HepG2 (cell line): ENCODE results near the gene XRCC2. TPM values are rescaled to one million over a fixed set of nuclear protein-coding genes. Genes with fewer than 3 reads are reported as not detected.
A peak's percentile ranks its signal among the peaks of the same experiment; 100 is the strongest.

ENCODE experiments used
- ARHGAP35 ChIP-seq: sonication (generic); formaldehyde crosslinking; IDR thresholded peaks from 2 replicates; pipeline ENCODE4 v1.9.0; 2022; ENCODE audit warnings: mild to moderate bottlenecking, inconsistent platforms, moderate library complexity, missing genetic modification reagents, borderline replicate concordance
- BRD4 ChIP-seq: sonication (generic); formaldehyde crosslinking; IDR thresholded peaks from 2 replicates; pipeline ENCODE4 v1.4.0; 2020; ENCODE audit warnings: missing genetic modification reagents
- CBX2 ChIP-seq, 2 experiments: fragments of 200-600 bp in 1 of 2; sonication (generic); formaldehyde crosslinking in 1 of 2; IDR thresholded peaks; 2 replicates each; pipeline versions ENCODE4 v1.7.0 to v1.8.1; 2018 to 2022; ENCODE audit warnings: low read depth in 2 of 2, low read length in 1 of 2, mild to moderate bottlenecking in 1 of 2, missing genetic modification reagents in 1 of 2
- HNF4A ChIP-seq: sonication (generic); formaldehyde crosslinking; IDR thresholded peaks from 2 replicates; pipeline ENCODE4 v1.4.0; 2020; ENCODE audit warnings: missing genetic modification reagents
- HNRNPUL1 ChIP-seq: fragments of 200-400 bp; formaldehyde crosslinking; IDR thresholded peaks from 2 replicates; pipeline ENCODE4 v1.6.1; 2017; ENCODE audit warnings: low read depth, mild to moderate bottlenecking, low read length, moderate library complexity
- IRF2 ChIP-seq: IDR thresholded peaks from 2 replicates; pipeline ENCODE4 v1.6.1; 2018; ENCODE audit warnings: missing genetic modification reagents, missing compliant biosample characterization
- KLF16 ChIP-seq, 2 experiments: sonication (generic) in 1 of 2; formaldehyde crosslinking in 1 of 2; IDR thresholded peaks; 2 replicates each; pipeline versions ENCODE4 v1.6.1 to v1.8.0; 2016 to 2023; ENCODE audit warnings: missing genetic modification reagents in 2 of 2, missing compliant biosample characterization in 1 of 2
- MIER2 ChIP-seq: IDR thresholded peaks from 2 replicates; pipeline ENCODE4 v1.6.1; 2016; ENCODE audit warnings: missing biosample characterization, missing genetic modification reagents
- NFRKB ChIP-seq: fragments of 450-650 bp; IDR thresholded peaks from 2 replicates; pipeline ENCODE4 v1.6.1; 2017
- NPAS2 ChIP-seq: sonication (generic); formaldehyde crosslinking; IDR thresholded peaks from 2 replicates; pipeline ENCODE4 v1.8.0; 2022; ENCODE audit warnings: mild to moderate bottlenecking, missing genetic modification reagents, borderline replicate concordance
- PHF5A ChIP-seq: IDR thresholded peaks from one replicate; pipeline ENCODE4 v1.6.1; 2018; ENCODE audit warnings: low read depth, missing genetic modification reagents; ENCODE audit not compliant: unreplicated experiment
- RNF2 ChIP-seq: fragments of 450-650 bp; conservative IDR thresholded peaks from 2 replicates; pipeline ENCODE4 v1.6.1; 2016; ENCODE audit warnings: low read depth
- SMARCC2 ChIP-seq: fragments of 450-650 bp; IDR thresholded peaks from 2 replicates; pipeline ENCODE4 v1.6.1; 2017; ENCODE audit warnings: antibody characterized with exemption, mild to moderate bottlenecking
- YEATS2 ChIP-seq: sonication (generic); formaldehyde crosslinking; IDR thresholded peaks from 2 replicates; pipeline ENCODE4 v1.4.0; 2020; ENCODE audit warnings: missing genetic modification reagents, borderline replicate concordance
- ZNF30 ChIP-seq: sonication (generic); formaldehyde crosslinking; IDR thresholded peaks from 2 replicates; pipeline ENCODE4 v1.5.0; 2020; ENCODE audit warnings: mild to moderate bottlenecking, missing genetic modification reagents
- ZNF484 ChIP-seq: sonication (generic); formaldehyde crosslinking; IDR thresholded peaks from 2 replicates; pipeline ENCODE4 v1.5.1; 2020; ENCODE audit warnings: mild to moderate bottlenecking, low read depth, missing genetic modification reagents, borderline replicate concordance
- ZNF605 ChIP-seq: sonication (generic); formaldehyde crosslinking; IDR thresholded peaks from 2 replicates; pipeline ENCODE4 v1.8.0; 2022; ENCODE audit warnings: mild to moderate bottlenecking, missing genetic modification reagents
- ZNF7 ChIP-seq: IDR thresholded peaks from 2 replicates; pipeline ENCODE4 v1.6.1; 2016; ENCODE audit warnings: missing biosample characterization, missing genetic modification reagents
- ZSCAN22 ChIP-seq: sonication (generic); formaldehyde crosslinking; IDR thresholded peaks from 2 replicates; pipeline ENCODE4 v1.4.0; 2020; ENCODE audit warnings: mild to moderate bottlenecking, missing genetic modification reagents
- polyA plus RNA-seq, 8 experiments: library from polyadenylated mRNA; depleted of rRNA in 3 of 8; stranded (reverse) in 7 of 8; unstranded in 1 of 8; fragments of >200 nt; fragmentation: Illumina TruSeq in 4 of 8; extraction: Trizol in 4 of 8; gene quantifications; 2 replicates each; pipeline versions ENCODE4 v1.2.1 to v1.2.3, GENCODE V29; 2011 to 2016; ENCODE audit warnings: low read depth in 4 of 8, missing spikeins in 1 of 8, mixed read lengths in 1 of 8; ENCODE audit not compliant: insufficient read depth in 1 of 8
- total RNA-seq, 5 experiments: library from RNA; depleted of rRNA; stranded (reverse); fragments of >200 nt; fragmentation: Illumina TruSeq; extraction: Trizol; gene quantifications; 2 replicates each; pipeline ENCODE4 v1.2.3, GENCODE V29; 2016; ENCODE audit warnings: low read depth in 1 of 5
- TF ChIP-seq, protein P1 (sequence below): sonication (generic); formaldehyde crosslinking; IDR thresholded peaks from 2 replicates; pipeline ENCODE4 v1.9.0; 2021; ENCODE audit warnings: missing genetic modification reagents, mild to moderate bottlenecking, borderline replicate concordance
- TF ChIP-seq, protein P2 (sequence below): sonication (generic); formaldehyde crosslinking; IDR thresholded peaks from 2 replicates; pipeline ENCODE4 v1.5.0; 2020; ENCODE audit warnings: mild to moderate bottlenecking, missing genetic modification reagents, moderate library complexity
- TF ChIP-seq, protein P3 (sequence below): sonication (generic); formaldehyde crosslinking; IDR thresholded peaks from 2 replicates; pipeline ENCODE4 v1.5.1; 2020; ENCODE audit warnings: missing genetic modification reagents, mild to moderate bottlenecking, borderline replicate concordance
- TF ChIP-seq, protein P4 (sequence below): sonication (generic); formaldehyde crosslinking; IDR thresholded peaks from 2 replicates; pipeline ENCODE4 v1.5.0; 2020; ENCODE audit warnings: missing genetic modification reagents

The XRCC2 gene
- total and polyA plus RNA-seq, 2 of the 13 experiments (the other 11 are each of a cell fraction or from before 2014, with no cell fraction given) = 3.8 to 14.5 TPM

DNA sequence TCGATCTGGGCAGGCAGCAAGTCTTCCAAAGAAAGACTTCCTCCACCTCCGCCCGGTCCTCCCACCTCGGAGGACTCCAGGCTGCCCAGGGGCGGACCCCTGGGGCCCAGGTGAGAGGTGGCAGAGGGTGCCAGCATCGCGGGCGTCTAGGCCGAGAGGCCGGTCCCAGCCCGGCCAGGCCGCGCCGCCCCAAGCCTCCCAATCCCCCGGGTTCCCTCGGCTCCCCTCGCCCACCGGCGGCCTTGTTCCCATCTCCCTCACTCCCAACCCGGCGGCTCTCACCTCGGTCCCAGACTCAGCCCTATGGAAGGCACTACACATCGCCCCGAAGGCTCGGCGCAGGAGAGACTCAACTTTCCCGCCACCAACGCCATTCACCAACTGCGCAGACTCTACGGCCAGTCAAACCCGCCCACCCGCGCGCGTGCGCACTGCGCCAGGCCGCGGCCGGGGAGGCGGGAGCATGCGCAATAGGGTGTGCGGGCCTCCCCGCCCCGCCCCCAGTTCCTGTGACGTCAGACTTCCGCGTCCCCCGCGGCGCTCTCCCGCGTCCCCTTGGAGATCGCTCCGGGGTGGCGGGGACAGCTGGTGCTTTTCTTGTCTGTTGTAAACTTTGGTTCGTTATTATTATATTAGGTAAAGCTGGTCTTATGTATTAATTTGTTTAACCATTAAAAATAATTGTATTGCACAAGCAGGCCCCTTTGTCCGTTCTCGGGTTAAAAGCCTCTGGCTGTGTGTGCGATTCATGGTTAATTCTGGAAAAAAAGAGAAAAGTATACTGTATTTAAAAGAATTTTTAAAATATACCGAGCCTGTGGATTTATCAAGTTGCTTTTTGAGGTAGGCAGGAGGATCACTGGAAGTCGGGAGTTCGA lies at the start of gene XRCC2 (continued):
- TF ChIP-seq, protein P1, sequence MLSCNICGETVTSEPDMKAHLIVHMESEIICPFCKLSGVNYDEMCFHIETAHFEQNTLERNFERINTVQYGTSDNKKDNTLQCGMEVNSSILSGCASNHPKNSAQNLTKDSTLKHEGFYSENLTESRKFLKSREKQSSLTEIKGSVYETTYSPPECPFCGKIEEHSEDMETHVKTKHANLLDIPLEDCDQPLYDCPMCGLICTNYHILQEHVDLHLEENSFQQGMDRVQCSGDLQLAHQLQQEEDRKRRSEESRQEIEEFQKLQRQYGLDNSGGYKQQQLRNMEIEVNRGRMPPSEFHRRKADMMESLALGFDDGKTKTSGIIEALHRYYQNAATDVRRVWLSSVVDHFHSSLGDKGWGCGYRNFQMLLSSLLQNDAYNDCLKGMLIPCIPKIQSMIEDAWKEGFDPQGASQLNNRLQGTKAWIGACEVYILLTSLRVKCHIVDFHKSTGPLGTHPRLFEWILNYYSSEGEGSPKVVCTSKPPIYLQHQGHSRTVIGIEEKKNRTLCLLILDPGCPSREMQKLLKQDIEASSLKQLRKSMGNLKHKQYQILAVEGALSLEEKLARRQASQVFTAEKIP (CRISPR knock-in tag) = no peak
- TF ChIP-seq BRD4 (CRISPR knock-in tag) (peak; percentile 82; the same call in 1 of the 2 replicates), ZNF30 (CRISPR knock-in tag) (no peak), ZNF7 (CRISPR knock-in tag) (no peak), ARHGAP35 (no peak), NFRKB (no peak), MIER2 (CRISPR knock-in tag) (0 out of 2 replicates have a peak, but pooled peaks have one; percentile 12), HNRNPUL1 (no peak), ZNF605 (peak; percentile 85), HNF4A (CRISPR knock-in tag) (no peak), SMARCC2 (no peak), CBX2 (IDR thresholded peaks at IDR 0.05; ENCODE audit: low read depth, low read length) (no peak), CBX2 (CRISPR knock-in tag; IDR thresholded peaks at IDR 0.05; ENCODE audit: low read depth) (no peak), IRF2 (peak; percentile 65; the same call in 1 of the 2 replicates), YEATS2 (CRISPR knock-in tag) (peak; percentile 82), ZNF484 (CRISPR knock-in tag) (no peak), PHF5A (peak; percentile 24), RNF2 (no peak), KLF16 (CRISPR knock-in tag; IDR thresholded peaks at IDR 0.05) (peak; percentile 20 to 36; a peak in 1 of 4 replicates), NPAS2 (CRISPR knock-in tag) (no peak), ZSCAN22 (CRISPR knock-in tag) (peak; percentile 61; the same call in 1 of the 2 replicates)
- TF ChIP-seq, protein P2, sequence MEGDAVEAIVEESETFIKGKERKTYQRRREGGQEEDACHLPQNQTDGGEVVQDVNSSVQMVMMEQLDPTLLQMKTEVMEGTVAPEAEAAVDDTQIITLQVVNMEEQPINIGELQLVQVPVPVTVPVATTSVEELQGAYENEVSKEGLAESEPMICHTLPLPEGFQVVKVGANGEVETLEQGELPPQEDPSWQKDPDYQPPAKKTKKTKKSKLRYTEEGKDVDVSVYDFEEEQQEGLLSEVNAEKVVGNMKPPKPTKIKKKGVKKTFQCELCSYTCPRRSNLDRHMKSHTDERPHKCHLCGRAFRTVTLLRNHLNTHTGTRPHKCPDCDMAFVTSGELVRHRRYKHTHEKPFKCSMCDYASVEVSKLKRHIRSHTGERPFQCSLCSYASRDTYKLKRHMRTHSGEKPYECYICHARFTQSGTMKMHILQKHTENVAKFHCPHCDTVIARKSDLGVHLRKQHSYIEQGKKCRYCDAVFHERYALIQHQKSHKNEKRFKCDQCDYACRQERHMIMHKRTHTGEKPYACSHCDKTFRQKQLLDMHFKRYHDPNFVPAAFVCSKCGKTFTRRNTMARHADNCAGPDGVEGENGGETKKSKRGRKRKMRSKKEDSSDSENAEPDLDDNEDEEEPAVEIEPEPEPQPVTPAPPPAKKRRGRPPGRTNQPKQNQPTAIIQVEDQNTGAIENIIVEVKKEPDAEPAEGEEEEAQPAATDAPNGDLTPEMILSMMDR (CRISPR knock-in tag) = no peak
- TF ChIP-seq, protein P3, sequence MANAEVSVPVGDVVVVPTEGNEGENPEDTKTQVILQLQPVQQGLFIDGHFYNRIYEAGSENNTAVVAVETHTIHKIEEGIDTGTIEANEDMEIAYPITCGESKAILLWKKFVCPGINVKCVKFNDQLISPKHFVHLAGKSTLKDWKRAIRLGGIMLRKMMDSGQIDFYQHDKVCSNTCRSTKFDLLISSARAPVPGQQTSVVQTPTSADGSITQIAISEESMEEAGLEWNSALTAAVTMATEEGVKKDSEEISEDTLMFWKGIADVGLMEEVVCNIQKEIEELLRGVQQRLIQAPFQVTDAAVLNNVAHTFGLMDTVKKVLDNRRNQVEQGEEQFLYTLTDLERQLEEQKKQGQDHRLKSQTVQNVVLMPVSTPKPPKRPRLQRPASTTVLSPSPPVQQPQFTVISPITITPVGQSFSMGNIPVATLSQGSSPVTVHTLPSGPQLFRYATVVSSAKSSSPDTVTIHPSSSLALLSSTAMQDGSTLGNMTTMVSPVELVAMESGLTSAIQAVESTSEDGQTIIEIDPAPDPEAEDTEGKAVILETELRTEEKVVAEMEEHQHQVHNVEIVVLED (CRISPR knock-in tag) = peak; percentile 73
- TF ChIP-seq, protein P4, sequence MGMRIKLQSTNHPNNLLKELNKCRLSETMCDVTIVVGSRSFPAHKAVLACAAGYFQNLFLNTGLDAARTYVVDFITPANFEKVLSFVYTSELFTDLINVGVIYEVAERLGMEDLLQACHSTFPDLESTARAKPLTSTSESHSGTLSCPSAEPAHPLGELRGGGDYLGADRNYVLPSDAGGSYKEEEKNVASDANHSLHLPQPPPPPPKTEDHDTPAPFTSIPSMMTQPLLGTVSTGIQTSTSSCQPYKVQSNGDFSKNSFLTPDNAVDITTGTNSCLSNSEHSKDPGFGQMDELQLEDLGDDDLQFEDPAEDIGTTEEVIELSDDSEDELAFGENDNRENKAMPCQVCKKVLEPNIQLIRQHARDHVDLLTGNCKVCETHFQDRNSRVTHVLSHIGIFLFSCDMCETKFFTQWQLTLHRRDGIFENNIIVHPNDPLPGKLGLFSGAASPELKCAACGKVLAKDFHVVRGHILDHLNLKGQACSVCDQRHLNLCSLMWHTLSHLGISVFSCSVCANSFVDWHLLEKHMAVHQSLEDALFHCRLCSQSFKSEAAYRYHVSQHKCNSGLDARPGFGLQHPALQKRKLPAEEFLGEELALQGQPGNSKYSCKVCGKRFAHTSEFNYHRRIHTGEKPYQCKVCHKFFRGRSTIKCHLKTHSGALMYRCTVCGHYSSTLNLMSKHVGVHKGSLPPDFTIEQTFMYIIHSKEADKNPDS (CRISPR knock-in tag) = no peak
